ENCODE measurements around the gene P2RY8.
"Not testable (repeated sequence)": the region's sequence is repeated elsewhere in the genome, so short reads cannot be mapped to it uniquely, and the experiment has no call there.

P2RY8 gene

GRCh38 chrX:1542994-1543725, 6.2 kb upstream of the P2RY8 start:
- no peak for DNase-seq (ENCODE audit: low spot score)

- not testable (repeated sequence) for DNase-seq (ENCODE audit: low spot score)
Observed at GRCh38 chrX:1539146-1539545, 2.2 kb upstream of the P2RY8 start.

DNA sequence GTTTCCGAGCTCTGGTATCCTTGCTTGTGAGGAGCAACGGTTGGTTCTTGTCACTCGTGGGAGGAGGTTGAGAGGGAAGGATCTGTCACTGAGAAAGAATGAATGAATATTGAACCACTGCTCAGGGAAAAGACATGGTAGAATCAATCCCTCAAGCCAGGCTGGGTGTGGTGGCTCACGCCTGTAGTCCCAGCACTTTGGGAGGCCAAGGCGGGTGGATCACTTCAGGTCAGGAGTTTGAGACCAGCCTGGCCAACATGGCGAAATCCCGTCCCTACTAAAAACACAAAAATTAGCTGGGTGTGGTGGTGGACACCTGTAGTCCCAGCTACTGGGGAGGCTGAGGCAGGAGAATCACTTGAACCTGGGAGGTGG, 718 bp upstream of the P2RY8 start:
- DNase-seq (ENCODE audit: low spot score): not testable (repeated sequence)

GRCh38 chrX:1536712-1537030, 314 bp downstream of the P2RY8 start:
- no peak for DNase-seq (ENCODE audit: low spot score)

GRCh38 chrX:1535241-1536041, 1.5 kb downstream of the P2RY8 start:
- DNase-seq (ENCODE audit: low spot score): no peak

DNA sequence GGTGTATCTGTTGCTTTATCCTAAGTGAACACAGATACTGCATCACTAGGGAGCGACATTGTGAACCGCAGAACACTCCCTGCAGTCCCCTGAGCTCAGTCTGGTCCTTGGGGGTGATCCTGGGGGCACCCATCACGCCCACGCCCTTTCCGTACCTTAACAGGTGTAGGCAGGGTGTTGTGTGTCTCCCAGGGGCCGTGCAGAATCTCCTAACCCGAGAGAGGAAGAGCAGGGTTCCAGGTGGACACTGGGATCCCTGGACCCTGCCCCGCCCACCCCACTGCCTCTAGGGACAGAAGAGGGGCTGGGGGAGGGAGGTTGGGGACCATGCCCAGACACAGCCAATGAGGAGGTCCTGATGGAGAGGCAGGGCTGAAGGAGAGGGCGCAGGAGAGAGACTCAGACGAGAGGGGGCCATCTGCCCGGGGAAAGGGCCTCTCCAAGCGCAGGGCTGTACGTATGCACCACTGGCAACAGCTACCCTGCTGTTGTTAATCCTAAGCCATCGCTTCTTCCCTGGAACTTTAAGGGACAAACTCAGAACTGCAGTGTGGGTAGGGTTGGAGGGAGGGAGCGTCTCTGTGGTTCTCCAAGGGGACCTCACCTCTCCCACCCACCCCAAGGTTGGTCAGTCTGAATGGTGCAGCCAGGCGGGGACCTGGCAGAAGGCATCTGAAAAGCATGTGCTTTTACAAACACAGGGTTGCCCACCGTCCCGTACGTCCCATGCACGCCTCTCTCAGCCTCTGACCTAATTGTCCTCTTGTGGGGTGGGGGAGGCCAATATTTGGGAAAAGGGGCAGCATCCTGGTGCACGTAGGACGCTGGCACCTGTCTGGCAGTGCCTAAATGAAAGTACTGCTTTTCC, 2.5 kb downstream of the P2RY8 start:
- peak; percentile 60 for DNase-seq (ENCODE audit: low spot score)

DNA sequence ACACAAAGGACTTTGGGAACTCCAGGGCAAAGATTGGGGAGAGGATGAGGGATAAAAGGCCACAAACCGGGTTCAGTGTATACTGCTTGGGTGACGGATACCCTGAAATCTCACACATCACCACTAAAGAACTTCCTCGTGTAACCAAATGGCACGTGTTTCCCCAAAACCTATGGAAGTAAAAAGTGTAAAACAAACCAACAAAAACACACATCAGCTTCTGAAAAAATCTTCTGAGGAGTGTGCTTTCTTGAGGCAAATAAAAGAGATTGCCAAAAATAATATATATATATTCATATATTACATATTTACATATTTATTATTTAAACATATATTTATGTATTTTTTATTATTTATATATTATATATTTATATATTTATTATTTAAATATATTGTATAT, 3.9 kb downstream of the P2RY8 start:
- no peak for DNase-seq (ENCODE audit: low spot score)

DNA sequence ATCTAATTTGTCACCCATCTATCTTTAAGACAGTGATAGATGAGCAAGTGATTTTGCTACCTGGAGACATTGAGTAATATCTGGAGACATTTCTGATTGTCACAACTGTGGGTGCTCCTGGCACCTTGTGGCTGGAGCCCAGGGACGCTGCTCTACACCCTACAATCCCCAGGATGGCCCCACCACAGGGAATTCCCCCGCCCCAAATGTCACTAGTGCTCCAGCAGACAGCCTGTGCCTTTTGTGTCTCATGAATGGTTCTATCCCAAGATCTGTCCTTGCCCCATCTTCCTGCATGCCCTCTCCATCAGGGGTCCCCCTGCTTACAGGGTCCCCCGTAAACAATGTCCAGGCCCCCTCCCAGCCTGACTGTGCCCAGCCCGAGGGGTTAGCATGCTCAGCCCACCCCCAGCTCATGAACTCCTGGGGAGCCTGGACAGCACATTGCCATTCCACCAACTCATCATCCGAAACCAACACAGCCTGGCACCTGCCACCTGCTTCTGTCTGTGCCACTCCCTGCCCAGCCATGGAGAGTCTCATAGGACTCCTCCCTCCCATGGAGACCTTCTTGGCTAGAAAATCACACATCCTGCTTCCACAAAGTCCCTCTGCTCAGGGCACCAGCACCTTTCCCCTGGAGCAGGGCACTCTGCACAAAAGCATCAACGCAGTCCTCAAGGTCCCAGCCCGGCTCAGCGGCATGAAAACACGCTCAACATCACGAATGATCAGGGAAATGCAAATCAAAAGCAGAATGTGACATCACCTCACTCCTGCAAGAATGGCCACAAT, 5.7 kb downstream of the P2RY8 start:
- no peak for DNase-seq (ENCODE audit: low spot score)

DNA sequence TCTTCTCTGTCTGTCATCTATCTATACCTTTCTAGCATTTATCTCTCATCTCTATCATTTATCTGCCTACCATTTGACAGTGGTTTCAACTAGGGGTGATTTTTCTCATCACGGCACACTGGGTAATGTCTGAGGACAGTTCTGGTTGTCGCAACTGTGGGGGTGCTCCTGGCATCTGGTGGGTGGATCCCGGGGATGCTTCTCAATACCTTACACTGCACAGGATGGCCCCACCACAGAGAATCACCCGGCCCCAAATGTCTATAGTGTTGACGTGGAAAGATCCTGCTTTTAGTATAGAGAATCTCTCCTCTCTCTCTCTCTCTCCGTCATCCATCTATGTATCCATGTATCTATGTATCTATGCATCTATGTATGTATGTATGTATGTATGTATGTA, 7.2 kb downstream of the P2RY8 start:
- DNase-seq (ENCODE audit: low spot score): no peak

DNA sequence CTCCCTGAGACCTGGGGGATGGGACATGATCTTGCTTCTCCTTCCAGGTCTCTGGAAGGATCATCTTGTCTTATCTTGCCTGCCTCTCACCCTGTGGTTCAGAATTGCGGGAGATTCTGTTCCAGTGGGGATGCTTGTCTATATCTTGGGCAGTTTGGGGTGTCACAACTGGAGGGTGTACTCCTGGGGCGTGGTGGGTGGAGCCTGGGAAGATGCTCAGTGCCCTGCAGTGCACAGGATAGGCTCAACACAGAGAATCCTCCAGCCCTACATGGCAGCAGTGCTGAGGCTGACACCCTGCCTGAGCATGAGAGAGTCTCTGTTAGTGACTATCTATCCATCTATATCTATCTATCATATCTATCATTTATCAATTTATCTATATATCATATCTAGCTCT, 7.7 kb downstream of the P2RY8 start:
- no peak for DNase-seq (ENCODE audit: low spot score)

DNA sequence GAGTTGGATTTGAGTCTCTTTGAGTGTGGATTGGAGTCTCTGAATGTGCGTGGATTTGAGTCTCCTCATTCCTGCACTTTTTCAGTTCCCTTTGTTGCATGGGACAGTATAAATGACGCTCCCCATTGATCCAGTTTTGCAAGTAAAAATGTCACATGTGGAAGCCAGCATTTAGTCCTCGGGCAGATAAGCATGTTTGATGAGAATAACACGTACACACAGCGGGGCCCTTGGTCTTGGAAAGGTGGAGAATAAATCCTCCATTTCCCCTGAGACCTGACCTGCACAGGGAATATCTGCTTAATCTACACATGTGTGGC, 8.1 kb downstream of the P2RY8 start:
- no peak for DNase-seq (ENCODE audit: low spot score)

GRCh38 chrX:1528186-1528883, 8.7 kb downstream of the P2RY8 start:
- DNase-seq (ENCODE audit: low spot score): no peak

- no peak for DNase-seq (ENCODE audit: low spot score)
Observed at GRCh38 chrX:1527457-1527856, 9.5 kb downstream of the P2RY8 start.

GRCh38 chrX:1526565-1526964, 10.4 kb downstream of the P2RY8 start:
- no peak for DNase-seq (ENCODE audit: low spot score)

GRCh38 chrX:1525583-1526355, 11.2 kb downstream of the P2RY8 start:
- no peak for DNase-seq (ENCODE audit: low spot score)

GRCh38 chrX:1524874-1525582, 12.0 kb downstream of the P2RY8 start:
- DNase-seq (ENCODE audit: low spot score): no peak

DNA sequence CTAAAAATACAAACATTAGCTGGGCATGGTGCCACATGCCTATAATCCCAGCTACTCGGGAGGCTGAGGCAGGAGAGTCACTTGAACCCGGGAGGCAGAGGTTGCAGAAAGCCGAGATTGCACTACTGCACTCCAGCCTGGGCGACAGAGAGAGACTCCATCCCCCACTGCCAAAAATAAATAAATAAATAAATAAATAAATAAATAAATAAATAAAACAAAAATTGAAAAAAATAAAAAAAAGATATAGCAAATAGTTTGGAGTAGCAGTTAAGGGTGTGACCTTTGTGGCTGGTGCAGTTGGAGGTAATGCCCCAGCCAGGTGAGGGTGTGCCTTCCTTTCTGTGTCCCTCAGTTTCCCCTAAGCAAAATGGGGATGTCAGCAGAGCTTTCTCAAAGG, 14.1 kb downstream of the P2RY8 start:
- not testable (repeated sequence) for DNase-seq (ENCODE audit: low spot score)

DNA sequence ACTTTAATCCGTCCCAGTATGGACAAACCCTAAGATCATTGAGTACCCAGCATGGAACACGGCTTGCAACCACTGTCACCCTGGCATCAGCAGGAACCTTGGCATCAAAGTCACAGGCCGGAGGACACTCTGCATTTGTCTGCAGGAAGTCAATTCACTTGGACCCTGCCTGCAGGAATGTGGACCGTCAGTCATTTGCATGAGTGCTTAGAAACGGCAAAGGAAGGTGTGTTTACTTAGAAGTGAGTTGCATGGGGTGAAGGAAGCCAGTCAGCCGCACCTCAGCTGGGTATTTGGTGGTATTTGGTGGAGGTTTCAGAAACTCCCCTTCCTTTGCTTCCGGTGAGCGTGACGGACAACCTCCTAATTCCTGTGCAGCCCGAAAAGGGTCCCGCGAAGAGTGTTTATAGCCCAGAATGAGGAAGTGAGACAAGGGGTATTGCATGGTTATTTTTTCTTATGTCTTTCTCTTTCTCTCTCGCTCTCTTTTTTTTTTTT, 15.5 kb downstream of the P2RY8 start:
- DNase-seq (ENCODE audit: low spot score): no peak

DNA sequence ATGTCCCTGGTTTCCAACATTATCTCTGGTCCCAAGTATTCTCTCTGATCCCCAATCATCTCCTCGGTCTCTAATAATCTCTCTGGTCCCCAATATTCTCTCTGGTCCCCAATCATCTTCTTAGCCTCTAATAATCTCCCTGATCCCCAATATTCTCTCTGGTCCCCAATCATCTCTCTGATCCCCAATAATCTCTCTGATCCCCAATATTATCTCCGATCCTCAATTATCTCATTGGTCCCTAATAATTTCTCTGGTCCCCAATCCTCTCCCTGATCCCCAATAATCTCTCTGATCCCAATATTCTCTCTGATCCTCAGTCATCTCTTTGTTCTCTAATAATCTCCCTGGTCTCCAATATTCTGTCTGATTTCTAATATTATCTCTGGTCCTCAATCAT, 16.6 kb downstream of the P2RY8 start:
- no peak for DNase-seq (ENCODE audit: low spot score)

GRCh38 chrX:1519022-1519497, 17.9 kb downstream of the P2RY8 start:
- no peak for DNase-seq (ENCODE audit: low spot score)

Data from ecto neural progenitor cell (in vitro differentiated cells).